Loucy (cell line): Measurements from ENCODE around the gene DCLK2.

Source experiments
- EZH2phosphoT487 ChIP-seq: fragments of 200-600 bp; IDR thresholded peaks from 2 replicates; pipeline ENCODE4 v1.6.1; 2018; ENCODE audit warnings: antibody characterized with exemption, mild to moderate bottlenecking, moderate library complexity, borderline replicate concordance
- TF ChIP-seq, protein P1 (sequence below): fragments of 200-600 bp; sonication (generic); conservative IDR thresholded peaks from 2 replicates; pipeline ENCODE4 v1.5.1; 2014; ENCODE audit warnings: mild to moderate bottlenecking, antibody characterized with exemption, low read length

DNA sequence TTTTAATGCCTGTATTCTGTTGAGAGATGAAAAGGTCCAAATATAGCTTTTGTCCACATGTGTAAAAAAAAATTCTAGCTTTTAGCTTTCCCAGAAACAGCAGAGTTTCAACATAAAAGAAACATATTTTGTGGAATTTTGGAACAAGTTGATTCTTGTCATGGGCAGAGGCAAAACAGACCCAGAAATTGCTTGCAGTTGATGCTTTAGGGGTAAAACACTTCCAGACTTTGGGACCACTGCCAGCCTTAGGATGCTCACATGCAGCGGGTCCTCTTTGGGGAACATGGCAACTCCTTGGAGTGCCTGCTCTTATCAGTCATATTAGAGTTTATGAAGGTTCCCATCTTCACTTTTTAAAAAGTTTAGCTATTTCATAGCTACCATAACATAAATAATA, 30.4 kb downstream of the DCLK2 start:
- TF ChIP-seq, protein P1, sequence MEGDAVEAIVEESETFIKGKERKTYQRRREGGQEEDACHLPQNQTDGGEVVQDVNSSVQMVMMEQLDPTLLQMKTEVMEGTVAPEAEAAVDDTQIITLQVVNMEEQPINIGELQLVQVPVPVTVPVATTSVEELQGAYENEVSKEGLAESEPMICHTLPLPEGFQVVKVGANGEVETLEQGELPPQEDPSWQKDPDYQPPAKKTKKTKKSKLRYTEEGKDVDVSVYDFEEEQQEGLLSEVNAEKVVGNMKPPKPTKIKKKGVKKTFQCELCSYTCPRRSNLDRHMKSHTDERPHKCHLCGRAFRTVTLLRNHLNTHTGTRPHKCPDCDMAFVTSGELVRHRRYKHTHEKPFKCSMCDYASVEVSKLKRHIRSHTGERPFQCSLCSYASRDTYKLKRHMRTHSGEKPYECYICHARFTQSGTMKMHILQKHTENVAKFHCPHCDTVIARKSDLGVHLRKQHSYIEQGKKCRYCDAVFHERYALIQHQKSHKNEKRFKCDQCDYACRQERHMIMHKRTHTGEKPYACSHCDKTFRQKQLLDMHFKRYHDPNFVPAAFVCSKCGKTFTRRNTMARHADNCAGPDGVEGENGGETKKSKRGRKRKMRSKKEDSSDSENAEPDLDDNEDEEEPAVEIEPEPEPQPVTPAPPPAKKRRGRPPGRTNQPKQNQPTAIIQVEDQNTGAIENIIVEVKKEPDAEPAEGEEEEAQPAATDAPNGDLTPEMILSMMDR: no peak
- no peak for TF ChIP-seq EZH2phosphoT487
